Loucy (cell line): Measurements from ENCODE around the gene CREB1.

Experiments used
- H2AFZ ChIP-seq: fragments of 200-600 bp; sonication (generic); 2 replicates; pipeline ENCODE4 v1.6.0; 2016; ENCODE audit warnings: antibody characterized with exemption, mild to moderate bottlenecking, low read length, moderate library complexity
- H3F3A ChIP-seq: fragments of 200-600 bp; 2 replicates; pipeline ENCODE4 v1.6.0; 2016; ENCODE audit warnings: antibody characterized with exemption, low read depth, mild to moderate bottlenecking
- H3K27me3 ChIP-seq: fragments of 200-600 bp; sonication (generic); 2 replicates; pipeline ENCODE4 v1.6.1; 2014; ENCODE audit warnings: low read length, mild to moderate bottlenecking; ENCODE audit not compliant: insufficient read depth, poor library complexity, severe bottlenecking
- H3K36me3 ChIP-seq: fragments of 200-600 bp; sonication (generic); 2 replicates; pipeline ENCODE4 v1.6.1; 2016; ENCODE audit warnings: low read length; ENCODE audit not compliant: insufficient read depth
- H3K4me1 ChIP-seq: fragments of 200-600 bp; sonication (generic); 2 replicates; pipeline ENCODE4 v1.5.1; 2014; ENCODE audit warnings: low read length, mild to moderate bottlenecking; ENCODE audit not compliant: insufficient read depth, poor library complexity, severe bottlenecking
- H3K4me2 ChIP-seq: fragments of 200-600 bp; sonication (generic); 2 replicates; pipeline ENCODE4 v1.6.0; 2014; ENCODE audit warnings: antibody characterized with exemption, low read length, low read depth, mild to moderate bottlenecking; ENCODE audit not compliant: poor library complexity, severe bottlenecking
- H3K4me3 ChIP-seq: fragments of 200-600 bp; sonication (generic); 2 replicates; pipeline ENCODE4 v1.5.1; 2014; ENCODE audit warnings: low read length, mild to moderate bottlenecking, mixed read lengths; ENCODE audit not compliant: poor library complexity, severe bottlenecking
- H3K79me2 ChIP-seq: fragments of 200-600 bp; sonication (generic); 2 replicates; pipeline ENCODE4 v1.6.1; 2014; ENCODE audit warnings: low read length; ENCODE audit not compliant: insufficient read depth
- H3K9ac ChIP-seq: fragments of 200-600 bp; sonication (generic); 2 replicates; pipeline ENCODE4 v1.6.0; 2014; ENCODE audit warnings: mild to moderate bottlenecking, low read depth, low read length, moderate library complexity; ENCODE audit not compliant: poor library complexity, severe bottlenecking
- H3K9me2 ChIP-seq: fragments of 200-600 bp; sonication (generic); replicated peaks from 2 replicates; pipeline ENCODE4 v1.6.1; 2016; ENCODE audit warnings: low read depth, low read length, mixed read lengths
- H3K9me3 ChIP-seq: fragments of 200-600 bp; sonication (generic); 2 replicates; pipeline ENCODE4 v1.6.1; 2014; ENCODE audit warnings: mild to moderate bottlenecking, antibody characterized with exemption, low read length, low read depth; ENCODE audit not compliant: insufficient read depth
- H4K20me1 ChIP-seq: fragments of 200-600 bp; sonication (generic); 2 replicates; pipeline ENCODE4 v1.6.0; 2014; ENCODE audit warnings: antibody characterized with exemption, low read length, mild to moderate bottlenecking; ENCODE audit not compliant: insufficient read depth, poor library complexity, severe bottlenecking
- EZH2phosphoT487 ChIP-seq: fragments of 200-600 bp; IDR thresholded peaks from 2 replicates; pipeline ENCODE4 v1.6.1; 2018; ENCODE audit warnings: antibody characterized with exemption, mild to moderate bottlenecking, moderate library complexity, borderline replicate concordance
- TF ChIP-seq, protein P1 (sequence below): fragments of 200-600 bp; sonication (generic); conservative IDR thresholded peaks from 2 replicates; pipeline ENCODE4 v1.5.1; 2014; ENCODE audit warnings: mild to moderate bottlenecking, antibody characterized with exemption, low read length

The CREB1 gene

DNA sequence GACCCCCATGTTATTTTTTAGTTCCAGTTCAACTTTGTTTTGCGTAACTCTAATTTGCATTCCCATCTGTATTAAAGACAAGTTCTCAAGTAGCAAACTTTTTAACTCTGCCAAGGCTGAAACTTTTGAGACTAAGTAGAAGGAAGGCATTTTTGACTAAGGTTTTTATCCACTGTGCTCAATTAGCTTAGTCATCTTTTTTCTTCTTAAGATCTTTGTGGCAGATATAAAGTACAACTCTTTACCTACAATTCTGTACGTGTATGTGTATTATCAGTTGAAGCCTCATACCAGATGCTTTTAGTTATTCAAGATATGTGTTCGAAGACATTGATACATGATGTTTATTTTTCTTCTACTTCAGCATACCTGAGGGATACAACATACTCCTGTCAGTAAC lies 41.6 kb downstream of the CREB1 start:
- no peaks in the 10 kb centered on the region for H3K9me2 ChIP-seq
- H3K9ac ChIP-seq, result no peak overlapping the region
- no peaks in the 10 kb centered on the region for H4K20me1 ChIP-seq
- H3K9me3 ChIP-seq, result no peaks in the 10 kb centered on the region
- H3K4me1 ChIP-seq, result no peaks in the 10 kb centered on the region
- no peak overlapping the region for H2AFZ ChIP-seq
- H3K79me2 ChIP-seq, result no peaks in the 10 kb centered on the region
- no peaks in the 10 kb centered on the region for H3K27me3 ChIP-seq
- no peak overlapping the region for H3K4me2 ChIP-seq
- no peak for TF ChIP-seq EZH2phosphoT487
- TF ChIP-seq, protein P1, sequence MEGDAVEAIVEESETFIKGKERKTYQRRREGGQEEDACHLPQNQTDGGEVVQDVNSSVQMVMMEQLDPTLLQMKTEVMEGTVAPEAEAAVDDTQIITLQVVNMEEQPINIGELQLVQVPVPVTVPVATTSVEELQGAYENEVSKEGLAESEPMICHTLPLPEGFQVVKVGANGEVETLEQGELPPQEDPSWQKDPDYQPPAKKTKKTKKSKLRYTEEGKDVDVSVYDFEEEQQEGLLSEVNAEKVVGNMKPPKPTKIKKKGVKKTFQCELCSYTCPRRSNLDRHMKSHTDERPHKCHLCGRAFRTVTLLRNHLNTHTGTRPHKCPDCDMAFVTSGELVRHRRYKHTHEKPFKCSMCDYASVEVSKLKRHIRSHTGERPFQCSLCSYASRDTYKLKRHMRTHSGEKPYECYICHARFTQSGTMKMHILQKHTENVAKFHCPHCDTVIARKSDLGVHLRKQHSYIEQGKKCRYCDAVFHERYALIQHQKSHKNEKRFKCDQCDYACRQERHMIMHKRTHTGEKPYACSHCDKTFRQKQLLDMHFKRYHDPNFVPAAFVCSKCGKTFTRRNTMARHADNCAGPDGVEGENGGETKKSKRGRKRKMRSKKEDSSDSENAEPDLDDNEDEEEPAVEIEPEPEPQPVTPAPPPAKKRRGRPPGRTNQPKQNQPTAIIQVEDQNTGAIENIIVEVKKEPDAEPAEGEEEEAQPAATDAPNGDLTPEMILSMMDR, result no peak
- H3K4me3 ChIP-seq, result no peak overlapping the region
- H3F3A ChIP-seq, result no peaks in the 10 kb centered on the region
- peaks cover 86% of the 10 kb centered on the region; the same call in 1 of the 2 replicates for H3K36me3 ChIP-seq

DNA sequence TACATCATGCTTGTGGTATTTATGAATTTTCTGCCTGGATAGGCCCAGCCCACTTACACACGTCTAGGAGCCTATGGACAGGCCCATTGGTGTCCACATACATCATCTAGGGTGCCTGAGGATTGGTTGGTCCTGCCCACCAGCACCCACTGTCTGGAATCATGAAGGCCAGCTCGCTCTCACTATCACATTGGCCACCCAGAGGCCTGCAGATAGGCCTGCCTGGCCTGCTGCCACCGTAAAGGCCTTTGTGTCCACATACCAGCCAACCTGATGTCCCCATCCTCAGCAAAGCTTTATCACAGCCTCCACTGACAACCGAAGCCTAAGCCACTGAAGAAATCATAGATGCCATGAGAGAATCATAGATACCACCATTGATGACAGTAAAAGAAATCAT lies 55.2 kb downstream of the CREB1 start:
- no peak overlapping the region for H3K4me2 ChIP-seq
- H3K36me3 ChIP-seq, result peaks cover 91% of the 10 kb centered on the region
- peaks cover 7% of the 10 kb centered on the region; the same call in 1 of the 2 replicates for H3F3A ChIP-seq
- H3K9ac ChIP-seq, result no peak overlapping the region
- H4K20me1 ChIP-seq, result peaks cover 8% of the 10 kb centered on the region
- H3K4me3 ChIP-seq, result no peak overlapping the region
- no peaks in the 10 kb centered on the region for H3K9me2 ChIP-seq
- no peak overlapping the region for H2AFZ ChIP-seq
- H3K9me3 ChIP-seq, result 0 out of 2 replicates have a peak, but pooled peaks cover 8% of the 10 kb centered on the region
- no peaks in the 10 kb centered on the region for H3K4me1 ChIP-seq
- no peaks in the 10 kb centered on the region for H3K79me2 ChIP-seq
- no peak for TF ChIP-seq EZH2phosphoT487
- TF ChIP-seq, protein P1, result no peak
- H3K27me3 ChIP-seq, result no peaks in the 10 kb centered on the region

GRCh38 chr2:207587305-207587704 lies 57.5 kb downstream of the CREB1 start:
- Histone ChIP-seq H3K9me3 (peaks cover 21% of the 10 kb centered on the region; the same call in 1 of the 2 replicates), H3K9me2 (no peaks in the 10 kb centered on the region), H2AFZ (no peak overlapping the region), H3K79me2 (no peaks in the 10 kb centered on the region), H3K4me1 (no peaks in the 10 kb centered on the region), H4K20me1 (peaks cover 8% of the 10 kb centered on the region), H3K9ac (no peak overlapping the region), H3K4me3 (no peak overlapping the region), H3K4me2 (no peak overlapping the region), H3K36me3 (peaks cover 95% of the 10 kb centered on the region), H3F3A (peaks cover 7% of the 10 kb centered on the region; the same call in 1 of the 2 replicates), H3K27me3 (no peaks in the 10 kb centered on the region)
- TF ChIP-seq, protein P1, result no peak
- no peak for TF ChIP-seq EZH2phosphoT487
